PC-3 (cell line): ENCODE results near the gene WFDC1. TPM values are rescaled to one million over a fixed set of nuclear protein-coding genes. Genes with fewer than 3 reads are reported as not detected.

Source experiments
- ATAC-seq: fragments of 200-7000 bp; cut with Tn5 transposase; 2 replicates; pipeline ENCODE4 v1.9.1; 2020; ENCODE audit warnings: mild to moderate bottlenecking, moderate library complexity
- BruUV-seq: library from RNA; stranded (reverse); fragments of 400-500 nt; replicated peaks from 2 replicates; lab custom pipeline; 2021; lab: Mats Ljungman, UMichigan
- CTCF ChIA-PET: fragments of 300-600 bp; sonication (Branson Sonifier 250); formaldehyde crosslinking; loops from one replicate; lab custom pipeline; 2022; ENCODE audit warnings: antibody characterized with exemption; lab: Charles Lee
- POLR2A ChIA-PET: fragments of 300-600 bp; sonication (Branson Sonifier 250); formaldehyde crosslinking; loops from one replicate; lab custom pipeline; 2022; ENCODE audit warnings: antibody characterized with exemption; ENCODE audit not compliant: unreplicated experiment; lab: Charles Lee
- DNase-seq: peaks from one replicate; pipeline ENCODE4 v3.0.0-alpha.2; 2015
- H2AFZ ChIP-seq: fragments of 300-600 bp; sonication (generic); 2 replicates; pipeline ENCODE4 v1.6.0; 2016; ENCODE audit warnings: antibody characterized with exemption, low read length
- H3F3A ChIP-seq: fragments of 300-600 bp; sonication (generic); one replicate; pipeline ENCODE4 v1.6.0; 2017; ENCODE audit warnings: antibody characterized with exemption, low read length, control low read depth, mild to moderate bottlenecking; ENCODE audit not compliant: unreplicated experiment
- H3K27ac ChIP-seq: fragments of 300-600 bp; sonication (generic); 2 replicates; pipeline ENCODE4 v1.5.1; 2016; ENCODE audit warnings: mild to moderate bottlenecking, low read length
- H3K27me3 ChIP-seq: fragments of 300-600 bp; sonication (generic); 2 replicates; pipeline ENCODE4 v1.6.1; 2016; ENCODE audit warnings: low read length, mixed read lengths
- H3K36me3 ChIP-seq: fragments of 300-600 bp; sonication (generic); 2 replicates; pipeline ENCODE4 v1.6.1; 2016; ENCODE audit warnings: low read depth, mixed run types, low read length, mixed read lengths
- H3K4me1 ChIP-seq: fragments of 300-600 bp; sonication (generic); 2 replicates; pipeline ENCODE4 v1.5.1; 2016; ENCODE audit warnings: low read length; ENCODE audit not compliant: insufficient read depth
- H3K4me2 ChIP-seq: fragments of 300-600 bp; sonication (generic); 2 replicates; pipeline ENCODE4 v1.6.0; 2016; ENCODE audit warnings: low read length
- H3K4me3 ChIP-seq: fragments of 300-600 bp; sonication (generic); 2 replicates; pipeline ENCODE4 v1.5.1; 2016; ENCODE audit warnings: mild to moderate bottlenecking, low read length, mixed read lengths
- H3K79me2 ChIP-seq: fragments of 300-600 bp; sonication (generic); 2 replicates; pipeline ENCODE4 v1.6.1; 2017; ENCODE audit warnings: low read length, mixed read lengths
- H3K9ac ChIP-seq: fragments of 300-600 bp; sonication (generic); 2 replicates; pipeline ENCODE4 v1.6.0; 2016; ENCODE audit warnings: mild to moderate bottlenecking, low read length
- H3K9me2 ChIP-seq: fragments of 300-600 bp; sonication (generic); replicated peaks from 2 replicates; pipeline ENCODE4 v1.6.1; 2016; ENCODE audit warnings: mixed run types, low read length, mixed read lengths
- H3K9me3 ChIP-seq: fragments of 300-600 bp; sonication (generic); 2 replicates; pipeline ENCODE4 v1.6.1; 2016; ENCODE audit warnings: low read length, mixed read lengths
- H4K20me1 ChIP-seq: fragments of 300-600 bp; sonication (generic); 2 replicates; pipeline ENCODE4 v1.6.1; 2016; ENCODE audit warnings: low read length, mixed read lengths
- CTCF ChIP-seq: fragments of 300-600 bp; sonication (generic); conservative IDR thresholded peaks from 2 replicates; pipeline ENCODE4 v1.5.1; 2017; ENCODE audit warnings: antibody characterized with exemption, low read depth, mild to moderate bottlenecking, low read length
- EZH2 ChIP-seq: fragments of 300-600 bp; sonication (generic); IDR thresholded peaks from one replicate; pipeline ENCODE4 v1.6.1; 2017; ENCODE audit warnings: antibody characterized with exemption, mild to moderate bottlenecking, low read length; ENCODE audit not compliant: unreplicated experiment
- EZH2phosphoT487 ChIP-seq: fragments of 300-600 bp; sonication (generic); IDR thresholded peaks from 2 replicates; pipeline ENCODE4 v1.6.1; 2018; ENCODE audit warnings: mild to moderate bottlenecking, antibody characterized with exemption, low read length, borderline replicate concordance
- intact Hi-C: fragments of 100-400 bp; cut with micrococcal nuclease; formaldehyde crosslinking; loops from 2 replicates; pipeline ENCODE4 v1.9.0; 2023
- total RNA-seq: library from RNA; depleted of rRNA; stranded (reverse); fragments of >200 nt; gene quantifications from 2 replicates; pipeline ENCODE4 v1.2.3, GENCODE V29; 2014

Gene WFDC1
- total RNA-seq, 1 experiment from 2014 or later = 0.15 TPM

- H3K4me2 ChIP-seq = no peak overlapping the region
- BruUV-seq = no TSS peak
- no peak overlapping the region for H3K27ac ChIP-seq
- no peaks in the 10 kb centered on the region for H3K36me3 ChIP-seq
- intact Hi-C loops = no loop called here
- H4K20me1 ChIP-seq = no peaks in the 10 kb centered on the region
- H3K9me3 ChIP-seq = no peaks in the 10 kb centered on the region
- ChIA-PET POLR2A (no interaction called here), CTCF (no interaction called here)
- H3K27me3 ChIP-seq = peaks cover 8% of the 10 kb centered on the region; the same call in 1 of the 2 replicates
- H2AFZ ChIP-seq = no peak overlapping the region
- H3K79me2 ChIP-seq = no peaks in the 10 kb centered on the region
- no peak overlapping the region for H3K9ac ChIP-seq
- no peaks in the 10 kb centered on the region for H3K9me2 ChIP-seq
- H3K4me1 ChIP-seq = no peaks in the 10 kb centered on the region
- TF ChIP-seq EZH2 = no peak
- no peak for TF ChIP-seq EZH2phosphoT487
- no peak overlapping the region for H3K4me3 ChIP-seq
- DNase-seq = no peak
- no peak for ATAC-seq
- no peaks in the 10 kb centered on the region for H3F3A ChIP-seq
These were observed 8.0 kb upstream of the WFDC1 start for GRCh38 chr16:84286578-84287240.

- H3K4me2 ChIP-seq = no peak overlapping the region
- peaks cover 8% of the 10 kb centered on the region; the same call in 1 of the 2 replicates for H3K27me3 ChIP-seq
- ChIA-PET CTCF (no interaction called here), POLR2A (no interaction called here)
- H3K9me2 ChIP-seq = no peaks in the 10 kb centered on the region
- H3K4me3 ChIP-seq = no peak overlapping the region
- DNase-seq (no peak), ATAC-seq (no peak)
- no peaks in the 10 kb centered on the region for H3K9me3 ChIP-seq
- no peaks in the 10 kb centered on the region for H3K4me1 ChIP-seq
- no TSS peak for BruUV-seq
- no peak overlapping the region for H2AFZ ChIP-seq
- TF ChIP-seq EZH2phosphoT487 = no peak
- no peak for TF ChIP-seq CTCF
- no peak for TF ChIP-seq EZH2
- H3K9ac ChIP-seq = no peak overlapping the region
- no peak overlapping the region for H3K27ac ChIP-seq
- no peaks in the 10 kb centered on the region for H3K79me2 ChIP-seq
- no peaks in the 10 kb centered on the region for H3K36me3 ChIP-seq
- intact Hi-C loops = no loop called here
- no peaks in the 10 kb centered on the region for H4K20me1 ChIP-seq
- no peaks in the 10 kb centered on the region for H3F3A ChIP-seq
These were observed 5.8 kb upstream of the WFDC1 start for GRCh38 chr16:84288902-84289301.

- H3K36me3 ChIP-seq = no peaks in the 10 kb centered on the region
- ChIA-PET CTCF (no interaction called here), POLR2A (interaction anchor here (0.6 kb wide), 1 partner anchor 236 kb away, joined by 4 read pairs; no protein-coding TSS in a partner anchor)
- H3F3A ChIP-seq = no peaks in the 10 kb centered on the region
- ATAC-seq (no peak), DNase-seq (no peak)
- H3K4me2 ChIP-seq = no peak overlapping the region
- no peaks in the 10 kb centered on the region for H3K9me3 ChIP-seq
- H3K9ac ChIP-seq = no peak overlapping the region
- H3K4me3 ChIP-seq = no peak overlapping the region
- TF ChIP-seq EZH2 (no peak), EZH2phosphoT487 (no peak), CTCF (no peak)
- no peaks in the 10 kb centered on the region for H3K9me2 ChIP-seq
- no peaks in the 10 kb centered on the region for H3K79me2 ChIP-seq
- BruUV-seq = no TSS peak
- H4K20me1 ChIP-seq = no peaks in the 10 kb centered on the region
- H3K27me3 ChIP-seq = peaks cover 16% of the 10 kb centered on the region; the same call in 1 of the 2 replicates
- no peak overlapping the region for H2AFZ ChIP-seq
- H3K4me1 ChIP-seq = no peaks in the 10 kb centered on the region; the same call in 1 of the 2 replicates
- intact Hi-C loops = no loop called here
- H3K27ac ChIP-seq = no peak overlapping the region
These were observed 3.5 kb upstream of the WFDC1 start for GRCh38 chr16:84291226-84291625.
